ENCODE measurements around the gene NEK1. TPM values are rescaled to one million over a fixed set of nuclear protein-coding genes. Genes with fewer than 3 reads are reported as not detected.
"Not testable (repeated sequence)": the region's sequence is repeated elsewhere in the genome, so short reads cannot be mapped to it uniquely, and the experiment has no call there.

NEK1 gene
- total RNA-seq, 2 donors from 2014 or later: 8.0 to 24.0 TPM

- Histone ChIP-seq H3K9me3 (no peaks in the 10 kb centered on the region), H3K36me3 (peaks cover 14% of the 10 kb centered on the region), H3K4me3 (no peak overlapping the region), H3K4me1 (ENCODE audit: control insufficient read depth in 1 of 2, low read depth in 2 of 2) (no peaks in the 10 kb centered on the region), H3K27me3 (replicated peaks; ENCODE audit: insufficient read depth) (no peaks in the 10 kb centered on the region), H3K27ac (no peak overlapping the region)
- TF ChIP-seq CTCF (IDR thresholded peaks at IDR 0.05): no peak
- DNase-seq (ENCODE audit: low spot score) (no peak), ATAC-seq (ENCODE audit: insufficient number of reproducible peaks, low FRiP score, low read depth) (no peak)
Measured at GRCh38 chr4:169557061-169557636, 55.2 kb downstream of the NEK1 start.

- not testable (repeated sequence) for H3K4me3 ChIP-seq; H3K27ac ChIP-seq; H3K9me3 ChIP-seq; H3K27me3 ChIP-seq (replicated peaks; ENCODE audit: insufficient read depth); DNase-seq (ENCODE audit: low spot score); H3K4me1 ChIP-seq (ENCODE audit: control insufficient read depth in 1 of 2, low read depth in 2 of 2); ATAC-seq (ENCODE audit: insufficient number of reproducible peaks, low FRiP score, low read depth)
- peaks cover 11% of the 10 kb centered on the region for H3K36me3 ChIP-seq
Measured at GRCh38 chr4:169546548-169546947, 65.8 kb downstream of the NEK1 start.

GRCh38 chr4:169540774-169541173, 71.6 kb downstream of the NEK1 start:
- Histone ChIP-seq H3K27ac (no peak overlapping the region), H3K27me3 (replicated peaks; ENCODE audit: insufficient read depth) (no peaks in the 10 kb centered on the region), H3K4me1 (ENCODE audit: control insufficient read depth in 1 of 2, low read depth in 2 of 2) (no peaks in the 10 kb centered on the region), H3K4me3 (no peak overlapping the region), H3K36me3 (no peaks in the 10 kb centered on the region), H3K9me3 (peaks cover 7% of the 10 kb centered on the region)
- ATAC-seq (ENCODE audit: insufficient number of reproducible peaks, low FRiP score, low read depth) (no peak), DNase-seq (ENCODE audit: low spot score) (no peak)
- TF ChIP-seq CTCF (IDR thresholded peaks at IDR 0.05): no peak

GRCh38 chr4:169530048-169530447, 82.3 kb downstream of the NEK1 start:
- Histone ChIP-seq H3K4me1 (ENCODE audit: control insufficient read depth in 1 of 2, low read depth in 2 of 2) (no peaks in the 10 kb centered on the region), H3K27ac (no peak overlapping the region), H3K36me3 (peaks cover 8% of the 10 kb centered on the region), H3K27me3 (replicated peaks; ENCODE audit: insufficient read depth) (no peaks in the 10 kb centered on the region), H3K4me3 (no peak overlapping the region), H3K9me3 (no peaks in the 10 kb centered on the region)
- DNase-seq (ENCODE audit: low spot score) (no peak), ATAC-seq (ENCODE audit: insufficient number of reproducible peaks, low FRiP score, low read depth) (no peak)
- TF ChIP-seq CTCF (IDR thresholded peaks at IDR 0.05): no peak

- TF ChIP-seq CTCF (IDR thresholded peaks at IDR 0.05): no peak
- no peak for ATAC-seq (ENCODE audit: insufficient number of reproducible peaks, low FRiP score, low read depth)
- H3K9me3 ChIP-seq: no peaks in the 10 kb centered on the region
Measured at GRCh38 chr4:169523796-169524195, 88.6 kb downstream of the NEK1 start.

GRCh38 chr4:169510617-169511016, 101.8 kb downstream of the NEK1 start:
- H3K27ac ChIP-seq: no peak overlapping the region
- H3K4me3 ChIP-seq: no peak overlapping the region
- H3K27me3 ChIP-seq (replicated peaks; ENCODE audit: insufficient read depth): no peaks in the 10 kb centered on the region
- peaks cover 4% of the 10 kb centered on the region for H3K36me3 ChIP-seq
- ATAC-seq (ENCODE audit: insufficient number of reproducible peaks, low FRiP score, low read depth) (no peak), DNase-seq (ENCODE audit: low spot score) (no peak)
- TF ChIP-seq CTCF (IDR thresholded peaks at IDR 0.05): no peak
- H3K9me3 ChIP-seq: no peaks in the 10 kb centered on the region
- H3K4me1 ChIP-seq (ENCODE audit: control insufficient read depth in 1 of 2, low read depth in 2 of 2): no peaks in the 10 kb centered on the region

More at GRCh38 chr4:169523796-169524195, 88.6 kb downstream of the NEK1 start:
- no peak for DNase-seq (ENCODE audit: low spot score)
- Histone ChIP-seq H3K27me3 (replicated peaks; ENCODE audit: insufficient read depth) (no peaks in the 10 kb centered on the region), H3K36me3 (peaks cover 8% of the 10 kb centered on the region), H3K27ac (no peak overlapping the region), H3K4me3 (no peak overlapping the region), H3K4me1 (ENCODE audit: control insufficient read depth in 1 of 2, low read depth in 2 of 2) (no peaks in the 10 kb centered on the region)
